Transverse colon (tissue), 3 donors: ENCODE measurements around the gene KIAA2012.

Source experiments
- EP300 ChIP-seq: sonication (generic); formaldehyde crosslinking; IDR thresholded peaks from one replicate; pipeline ENCODE4 v1.6.1; 2017; ENCODE audit warnings: antibody characterized with exemption, low read depth
- TF ChIP-seq, protein P1 (sequence below), 5 experiments: fragments of 200-600 bp in 3 of 5; fragments of 450-650 bp in 2 of 5; sonication (generic) in 3 of 5; IDR thresholded peaks; 1 replicate in 2 of 5; 2 replicates in 3 of 5; pipeline ENCODE4 v1.5.1; 2016 to 2017; ENCODE audit warnings: antibody characterized with exemption in 5 of 5, inconsistent platforms in 3 of 5, mild to moderate bottlenecking in 2 of 5, moderate library complexity in 1 of 5

DNA sequence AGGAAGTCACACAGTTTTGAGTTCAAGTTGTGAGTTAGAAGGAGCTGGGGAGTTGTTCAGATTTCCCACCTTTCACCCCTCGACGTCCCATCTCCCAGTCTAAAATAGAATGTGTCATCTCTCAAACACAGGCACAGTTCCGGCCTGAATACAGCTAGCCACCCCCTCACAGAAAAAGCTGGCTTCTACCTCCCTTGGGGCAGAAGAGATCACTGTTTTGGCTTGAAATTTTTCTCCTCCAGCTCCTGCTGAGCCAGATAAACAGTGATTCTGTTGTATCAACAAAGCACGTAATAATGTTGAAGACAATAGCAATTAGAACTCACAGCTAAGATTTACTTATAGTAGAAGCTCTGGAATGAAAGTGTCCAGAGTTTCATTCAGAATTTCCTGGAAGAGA lies 74.7 kb downstream of the KIAA2012 start:
- TF ChIP-seq, protein P1, sequence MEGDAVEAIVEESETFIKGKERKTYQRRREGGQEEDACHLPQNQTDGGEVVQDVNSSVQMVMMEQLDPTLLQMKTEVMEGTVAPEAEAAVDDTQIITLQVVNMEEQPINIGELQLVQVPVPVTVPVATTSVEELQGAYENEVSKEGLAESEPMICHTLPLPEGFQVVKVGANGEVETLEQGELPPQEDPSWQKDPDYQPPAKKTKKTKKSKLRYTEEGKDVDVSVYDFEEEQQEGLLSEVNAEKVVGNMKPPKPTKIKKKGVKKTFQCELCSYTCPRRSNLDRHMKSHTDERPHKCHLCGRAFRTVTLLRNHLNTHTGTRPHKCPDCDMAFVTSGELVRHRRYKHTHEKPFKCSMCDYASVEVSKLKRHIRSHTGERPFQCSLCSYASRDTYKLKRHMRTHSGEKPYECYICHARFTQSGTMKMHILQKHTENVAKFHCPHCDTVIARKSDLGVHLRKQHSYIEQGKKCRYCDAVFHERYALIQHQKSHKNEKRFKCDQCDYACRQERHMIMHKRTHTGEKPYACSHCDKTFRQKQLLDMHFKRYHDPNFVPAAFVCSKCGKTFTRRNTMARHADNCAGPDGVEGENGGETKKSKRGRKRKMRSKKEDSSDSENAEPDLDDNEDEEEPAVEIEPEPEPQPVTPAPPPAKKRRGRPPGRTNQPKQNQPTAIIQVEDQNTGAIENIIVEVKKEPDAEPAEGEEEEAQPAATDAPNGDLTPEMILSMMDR (IDR thresholded peaks at IDR 0.05), result no peak
- no peak for TF ChIP-seq EP300
